HepG2 (cell line): Measurements from ENCODE around the gene IRF2. TPM values are rescaled to one million over a fixed set of nuclear protein-coding genes. Genes with fewer than 3 reads are reported as not detected.

Source experiments
- ATAC-seq: fragments of 200-7000 bp; cut with Tn5 transposase; 3 replicates; pipeline ENCODE4 v1.9.1; 2020; ENCODE audit warnings: mild to moderate bottlenecking, moderate library complexity
- BruUV-seq: library from RNA; stranded (reverse); fragments of 400-500 nt; replicated peaks from 2 replicates; lab custom pipeline; 2021; lab: Mats Ljungman, UMichigan
- CTCF ChIA-PET: fragments of 300-600 bp; formaldehyde crosslinking; extraction: SDS; loops from one replicate; lab custom pipeline; 2021; ENCODE audit warnings: low total read pairs, inconsistent platforms, low intra/inter-chr PET ratio; lab: Yijun Ruan, JAX
- POLR2A ChIA-PET: fragments of 350-600 bp; sonication (Branson Sonifier 250); formaldehyde crosslinking; loops from one replicate; lab custom pipeline; 2020; ENCODE audit warnings: antibody characterized with exemption, inconsistent platforms; lab: Yijun Ruan, JAX
- DNase-seq: peaks from one replicate; pipeline ENCODE4 v3.0.0-alpha.2; 2015; ENCODE audit warnings: low spot score
- FAIRE-seq: peaks from 3 replicates; lab custom pipeline; 2011; peaks lifted over from hg19 to GRCh38; lab: Jason Lieb, UNC
- H2AFZ ChIP-seq: one replicate; pipeline ENCODE4 v1.6.1; 2011; ENCODE audit warnings: low read length, inconsistent platforms
- H3K27ac ChIP-seq: fragments of 300-600 bp; 3 replicates; pipeline ENCODE4 v1.8.0; 2011; ENCODE audit warnings: mixed run types, mild to moderate bottlenecking, mixed read lengths, low read length, inconsistent platforms; ENCODE audit not compliant: insufficient read depth; ENCODE audit errors: extremely low read length
- H3K27me3 ChIP-seq, 2 experiments: fragments of 200-600 bp in 1 of 2; 2 replicates in 1 of 2; 3 replicates in 1 of 2; pipeline versions ENCODE4 v1.6.0 to v1.8.0; 2011; ENCODE audit warnings: low read length in 2 of 2, mild to moderate bottlenecking in 2 of 2, moderate library complexity in 2 of 2, inconsistent platforms in 1 of 2; ENCODE audit not compliant: insufficient read depth in 2 of 2, control insufficient read depth in 1 of 2
- H3K36me3 ChIP-seq, 2 experiments: fragments of 200-600 bp in 1 of 2; replicated peaks in 1 of 2; 2 replicates in 1 of 2; 3 replicates in 1 of 2; pipeline versions ENCODE4 v1.5.1 to v1.8.0; 2011; ENCODE audit warnings: low read length in 2 of 2, inconsistent platforms in 1 of 2; ENCODE audit not compliant: insufficient read depth in 2 of 2, control insufficient read depth in 1 of 2
- H3K4me1 ChIP-seq: 2 replicates; pipeline ENCODE4 v1.5.1; 2012; ENCODE audit warnings: low read length, inconsistent platforms; ENCODE audit not compliant: insufficient read depth
- H3K4me2 ChIP-seq: 2 replicates; pipeline ENCODE4 v1.6.0; 2011; ENCODE audit warnings: low read depth, low read length, inconsistent platforms
- H3K4me3 ChIP-seq, 3 experiments: fragments of 200-600 bp in 1 of 3; sonication (generic), shearing (Covaris generic) in 1 of 3; replicated peaks in 1 of 3; 2 replicates each; pipeline ENCODE4 v1.5.1; 2011 to 2016; ENCODE audit warnings: low read length in 3 of 3, inconsistent platforms in 2 of 3, low read depth in 2 of 3, mild to moderate bottlenecking in 2 of 3, control low read depth in 1 of 3, mixed read lengths in 1 of 3; ENCODE audit not compliant: insufficient read depth in 1 of 3
- H3K79me2 ChIP-seq: one replicate; pipeline ENCODE4 v1.6.1; 2011; ENCODE audit warnings: low read length, inconsistent platforms; ENCODE audit not compliant: insufficient read depth
- H3K9ac ChIP-seq: 2 replicates; pipeline ENCODE4 v1.6.0; 2011; ENCODE audit warnings: mild to moderate bottlenecking, low read depth, low read length, inconsistent platforms; ENCODE audit not compliant: insufficient read depth
- H3K9me3 ChIP-seq: 2 replicates; pipeline ENCODE4 v1.5.1; 2012; ENCODE audit warnings: mild to moderate bottlenecking, low read length
- H4K20me1 ChIP-seq: 2 replicates; pipeline ENCODE4 v1.6.0; 2011; ENCODE audit warnings: inconsistent platforms, mild to moderate bottlenecking, low read length, moderate library complexity; ENCODE audit not compliant: insufficient read depth
- CREB1 ChIP-seq, 2 experiments: fragments of 450-650 bp in 1 of 2; IDR thresholded peaks; 2 replicates each; pipeline ENCODE4 v1.6.1; 2016 to 2017; ENCODE audit warnings: control low read depth in 1 of 2, mild to moderate bottlenecking in 1 of 2, missing compliant biosample characterization in 1 of 2, missing genetic modification characterization in 1 of 2
- CREM ChIP-seq, 2 experiments: sonication (generic) in 1 of 2; formaldehyde crosslinking in 1 of 2; IDR thresholded peaks; 2 replicates each; pipeline versions ENCODE4 v1.4.0 to v1.6.1; 2016 to 2020; ENCODE audit warnings: antibody characterized with exemption in 1 of 2, mild to moderate bottlenecking in 1 of 2, missing genetic modification reagents in 1 of 2
- DNMT3B ChIP-seq: conservative IDR thresholded peaks from 2 replicates; pipeline ENCODE4 v1.6.1; 2016; ENCODE audit warnings: missing biosample characterization, control low read depth
- ESRRA ChIP-seq: sonication (generic); formaldehyde crosslinking; IDR thresholded peaks from 2 replicates; pipeline ENCODE4 v1.5.1; 2020; ENCODE audit warnings: mild to moderate bottlenecking, low read depth, missing genetic modification reagents
- HDAC2 ChIP-seq: sonication (generic); formaldehyde crosslinking; IDR thresholded peaks from 2 replicates; pipeline ENCODE4 v1.4.0; 2020; ENCODE audit warnings: missing genetic modification reagents
- HMG20B ChIP-seq: conservative IDR thresholded peaks from 2 replicates; pipeline ENCODE4 v1.6.1; 2016; ENCODE audit warnings: missing genetic modification reagents, missing compliant biosample characterization
- HNF4A ChIP-seq: sonication (generic); formaldehyde crosslinking; IDR thresholded peaks from 2 replicates; pipeline ENCODE4 v1.4.0; 2020; ENCODE audit warnings: missing genetic modification reagents
- MATR3 ChIP-seq: sonication (generic); formaldehyde crosslinking; IDR thresholded peaks from 2 replicates; pipeline ENCODE4 v1.4.0; 2020; ENCODE audit warnings: missing genetic modification reagents
- MED8 ChIP-seq: sonication (generic); formaldehyde crosslinking; IDR thresholded peaks from 2 replicates; pipeline ENCODE4 v1.8.1; 2023; ENCODE audit warnings: mild to moderate bottlenecking, missing genetic modification reagents; ENCODE audit not compliant: insufficient replicate concordance
- MTA1 ChIP-seq: sonication (generic); formaldehyde crosslinking; IDR thresholded peaks from 2 replicates; pipeline ENCODE4 v1.4.0; 2020; ENCODE audit warnings: missing genetic modification reagents, mild to moderate bottlenecking, borderline replicate concordance
- NPAS2 ChIP-seq: sonication (generic); formaldehyde crosslinking; IDR thresholded peaks from 2 replicates; pipeline ENCODE4 v1.8.0; 2022; ENCODE audit warnings: mild to moderate bottlenecking, missing genetic modification reagents, borderline replicate concordance
- PHF20 ChIP-seq: sonication (generic); formaldehyde crosslinking; IDR thresholded peaks from 2 replicates; pipeline ENCODE4 v1.5.0; 2020; ENCODE audit warnings: mild to moderate bottlenecking, missing genetic modification reagents
- SOX5 ChIP-seq: IDR thresholded peaks from 2 replicates; pipeline ENCODE4 v1.6.1; 2016; ENCODE audit warnings: borderline replicate concordance
- TFE3 ChIP-seq: IDR thresholded peaks from 2 replicates; pipeline ENCODE4 v1.6.1; 2016
- TMF1 ChIP-seq: sonication (generic); formaldehyde crosslinking; IDR thresholded peaks from 2 replicates; pipeline ENCODE4 v1.8.1; 2022; ENCODE audit warnings: low read depth, missing genetic modification reagents
- ZBTB14 ChIP-seq: sonication (generic); formaldehyde crosslinking; IDR thresholded peaks from 2 replicates; pipeline ENCODE4 v1.4.0; 2020; ENCODE audit warnings: missing genetic modification reagents
- ZBTB7A ChIP-seq: sonication (generic); formaldehyde crosslinking; IDR thresholded peaks from 2 replicates; pipeline ENCODE4 v1.8.0; 2022; ENCODE audit warnings: mild to moderate bottlenecking, missing genetic modification reagents
- ZNF337 ChIP-seq: sonication (generic); formaldehyde crosslinking; IDR thresholded peaks from 2 replicates; pipeline ENCODE4 v1.5.1; 2020; ENCODE audit warnings: missing genetic modification reagents, low read depth, mild to moderate bottlenecking, borderline replicate concordance
- ZNF703 ChIP-seq: sonication (generic); formaldehyde crosslinking; IDR thresholded peaks from 2 replicates; pipeline ENCODE4 v1.5.1; 2020; ENCODE audit warnings: missing genetic modification reagents, mild to moderate bottlenecking, moderate library complexity, borderline replicate concordance
- WGBS: methylation state at CpG from one replicate; pipeline ENCODE4 v1.1.6; 2017; ENCODE audit warnings: low lambda C conversion rate; 5-methylcytosine and 5-hydroxymethylcytosine counted together
- in situ Hi-C: cut with HindIII; loops from 2 replicates; pipeline ENCODE4 v1.10.0; 2017; ENCODE audit warnings: low pct_unique_long_range_greater_than_20kb; ENCODE audit not compliant: extremely low pct_ligation_motif_present
- intact Hi-C: fragments of 100-400 bp; cut with micrococcal nuclease; formaldehyde crosslinking; loops from one replicate; pipeline ENCODE4 v1.10.0; 2022; ENCODE audit not compliant: unreplicated experiment
- polyA plus RNA-seq, 8 experiments: library from polyadenylated mRNA; depleted of rRNA in 3 of 8; stranded (reverse) in 7 of 8; unstranded in 1 of 8; fragments of >200 nt; fragmentation: Illumina TruSeq in 4 of 8; extraction: Trizol in 4 of 8; gene quantifications; 2 replicates each; pipeline versions ENCODE4 v1.2.1 to v1.2.3, GENCODE V29; 2011 to 2016; ENCODE audit warnings: low read depth in 4 of 8, missing spikeins in 1 of 8, mixed read lengths in 1 of 8; ENCODE audit not compliant: insufficient read depth in 1 of 8
- total RNA-seq, 5 experiments: library from RNA; depleted of rRNA; stranded (reverse); fragments of >200 nt; fragmentation: Illumina TruSeq; extraction: Trizol; gene quantifications; 2 replicates each; pipeline ENCODE4 v1.2.3, GENCODE V29; 2016; ENCODE audit warnings: low read depth in 1 of 5
- TF ChIP-seq, protein P1 (sequence below): sonication (generic); formaldehyde crosslinking; IDR thresholded peaks from 2 replicates; pipeline ENCODE4 v1.4.0; 2020; ENCODE audit warnings: missing genetic modification reagents

The IRF2 gene
- total and polyA plus RNA-seq, 2 of the 13 experiments (the other 11 are each of a cell fraction or from before 2014, with no cell fraction given): 15.5 to 28.8 TPM

- ChIA-PET CTCF (interaction anchor here (1.1 kb wide), 1 partner anchor 154 kb away, joined by 3 read pairs; no protein-coding TSS in a partner anchor), POLR2A (interaction anchor here (0.9 to 2.5 kb wide), 4 partner anchors 18 to 56 kb away, joined by 3 to 9 read pairs (median 6); no protein-coding TSS in a partner anchor)
- Histone ChIP-seq H3K4me1 (peaks cover 61% of the 10 kb centered on the region), H3K79me2 (no peaks in the 10 kb centered on the region), H3K27ac (peak overlapping the region; percentile 63), H4K20me1 (no peaks in the 10 kb centered on the region), H3K9me3 (no peaks in the 10 kb centered on the region), H3K4me2 (peak overlapping the region; percentile 78), H3K36me3 (peaks cover 6 to 14% of the 10 kb centered on the region in 2 experiments; a peak in 4 of 5 replicates), H2AFZ (no peak overlapping the region), H3K9ac (peak overlapping the region; percentile 37), H3K27me3 (no peaks in the 10 kb centered on the region), H3K4me3 (peak overlapping the region; percentile 13 to 48 (median 21); a peak in 5 of 6 replicates)
- BruUV-seq: no TSS peak
- ATAC-seq (peak; percentile 77), FAIRE-seq (peak; percentile 97), DNase-seq (peak; percentile 86)
- WGBS: 16% methylated on average over 9 of the region's 13 CpGs
- in situ Hi-C loops (no loop called here), intact Hi-C loops (loop anchor here (2.0 kb wide), 2 partner anchors 19 to 153 kb away; no protein-coding TSS in a partner anchor)
- TF ChIP-seq ZBTB7A: no peak
- TF ChIP-seq HDAC2 (CRISPR knock-in tag): peak; percentile 93
- TF ChIP-seq CREM (IDR thresholded peaks at IDR 0.05): peak; percentile 58
- no peak for TF ChIP-seq CREM (CRISPR knock-in tag; IDR thresholded peaks at IDR 0.05)
- no peak for TF ChIP-seq ZBTB14 (CRISPR knock-in tag)
- no peak for TF ChIP-seq MATR3 (CRISPR knock-in tag)
- TF ChIP-seq PHF20 (CRISPR knock-in tag): 0 out of 2 replicates have a peak, but pooled peaks have one; percentile 43
- no peak for TF ChIP-seq DNMT3B (CRISPR knock-in tag)
- peak; percentile 82 for TF ChIP-seq HMG20B (CRISPR knock-in tag)
- TF ChIP-seq NPAS2 (CRISPR knock-in tag): no peak
- TF ChIP-seq ZNF337 (CRISPR knock-in tag): no peak
- no peak for TF ChIP-seq TMF1
- no peak; the same call in 1 of the 2 replicates for TF ChIP-seq MTA1 (CRISPR knock-in tag)
- TF ChIP-seq, protein P1, sequence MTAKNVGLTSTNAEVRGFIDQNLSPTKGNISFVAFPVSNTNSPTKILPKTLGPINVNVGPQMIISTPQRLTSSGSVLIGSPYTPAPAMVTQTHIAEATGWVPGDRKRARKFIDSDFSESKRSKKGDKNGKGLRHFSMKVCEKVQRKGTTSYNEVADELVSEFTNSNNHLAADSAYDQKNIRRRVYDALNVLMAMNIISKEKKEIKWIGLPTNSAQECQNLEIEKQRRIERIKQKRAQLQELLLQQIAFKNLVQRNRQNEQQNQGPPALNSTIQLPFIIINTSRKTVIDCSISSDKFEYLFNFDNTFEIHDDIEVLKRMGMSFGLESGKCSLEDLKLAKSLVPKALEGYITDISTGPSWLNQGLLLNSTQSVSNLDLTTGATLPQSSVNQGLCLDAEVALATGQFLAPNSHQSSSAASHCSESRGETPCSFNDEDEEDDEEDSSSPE (CRISPR knock-in tag): 0 out of 2 replicates have a peak, but pooled peaks have one; percentile 32
- TF ChIP-seq ESRRA (CRISPR knock-in tag): no peak
- TF ChIP-seq MED8 (CRISPR knock-in tag): no peak
- TF ChIP-seq HNF4A (CRISPR knock-in tag): peak; percentile 76
- TF ChIP-seq TFE3: peak; percentile 58; the same call in 1 of the 2 replicates
- no peak for TF ChIP-seq ZNF703 (CRISPR knock-in tag)
- TF ChIP-seq SOX5 (CRISPR knock-in tag): peak; percentile 78; the same call in 1 of the 2 replicates
- no peak for TF ChIP-seq CREB1 (IDR thresholded peaks at IDR 0.05)
- TF ChIP-seq CREB1 (CRISPR knock-in tag; IDR thresholded peaks at IDR 0.05): peak; percentile 53
Measured at GRCh38 chr4:184384056-184384809, 90.1 kb downstream of the IRF2 start.
